ENCODE measurements around the gene MYO5C. TPM values are rescaled to one million over a fixed set of nuclear protein-coding genes. Genes with fewer than 3 reads are reported as not detected.
A peak's percentile ranks its signal among the peaks of the same experiment; 100 is the strongest.

Gene MYO5C
- total RNA-seq, 1 donor from 2014 or later, result 22.9 TPM

DNA sequence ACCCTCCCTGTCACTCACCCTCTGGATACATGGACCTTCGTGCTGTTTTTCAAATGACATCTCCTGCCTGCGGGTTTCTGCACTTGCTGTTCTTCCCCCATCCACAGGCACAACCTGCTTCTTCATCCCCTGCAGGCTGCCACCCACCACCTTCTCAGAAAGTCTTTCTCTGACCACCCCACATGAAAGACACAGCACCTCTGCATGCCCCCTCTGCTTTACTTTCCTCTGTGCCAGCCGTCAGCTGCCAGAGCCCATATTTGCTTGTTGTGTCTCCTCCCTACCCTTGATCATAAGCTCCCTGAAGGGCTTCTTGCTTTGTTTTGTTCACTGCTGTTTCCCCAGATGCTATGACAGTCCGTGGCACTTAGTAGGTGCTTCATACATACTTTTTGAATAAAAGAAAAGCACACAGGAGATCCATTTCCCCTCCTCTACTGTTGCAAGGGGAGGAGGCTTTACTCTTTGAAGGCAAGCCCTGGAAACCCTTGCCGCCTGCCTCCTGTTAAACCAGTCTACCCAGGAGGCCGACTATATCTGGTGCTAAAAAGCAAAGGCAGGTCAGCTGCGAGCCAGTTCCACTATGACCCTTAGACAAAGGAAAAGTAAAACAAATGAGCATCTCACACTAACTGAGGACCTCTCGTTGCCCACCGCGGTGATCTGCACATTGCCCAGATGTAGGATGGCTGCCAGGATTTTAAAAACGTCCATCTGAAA is 31.9 kb downstream of the MYO5C start:
- peak overlapping the region; percentile 95 for H3K27ac Mint-ChIP-seq (ENCODE audit: unreplicated experiment)
- TF ChIP-seq CTCF (IDR thresholded peaks at IDR 0.05; ENCODE audit: unreplicated experiment), result no peak
- H3K36me3 Mint-ChIP-seq (ENCODE audit: low read depth, unreplicated experiment), result peaks cover 24% of the 10 kb centered on the region
- H3K9me3 Mint-ChIP-seq (ENCODE audit: unreplicated experiment), result no peaks in the 10 kb centered on the region
- DNase-seq (ENCODE audit: low spot score), result no peak
- no peak overlapping the region for H3K4me3 Mint-ChIP-seq (ENCODE audit: unreplicated experiment)
- peaks cover 7% of the 10 kb centered on the region for H3K27me3 Mint-ChIP-seq (ENCODE audit: unreplicated experiment)
- H3K4me1 Mint-ChIP-seq (ENCODE audit: unreplicated experiment), result peaks cover 28% of the 10 kb centered on the region

DNA sequence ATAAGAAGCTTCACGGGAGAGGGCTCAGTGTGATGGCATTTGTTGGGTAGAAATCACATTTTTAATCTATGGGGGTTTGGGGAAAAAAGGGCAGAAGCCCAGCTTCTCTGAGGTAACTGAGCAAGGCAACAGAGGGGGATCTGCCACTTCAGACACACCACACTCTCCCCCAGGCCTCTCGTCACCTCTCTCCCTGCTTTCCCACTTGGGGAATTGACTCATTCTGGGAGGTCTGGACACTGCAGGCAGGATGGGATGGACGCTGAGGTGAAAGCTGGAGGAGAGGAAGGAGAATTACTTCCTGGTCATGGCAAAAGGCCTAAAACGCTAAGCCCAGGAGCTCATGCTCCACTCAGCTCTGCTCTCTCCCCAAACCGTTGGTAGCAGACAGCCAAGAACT is 33.2 kb downstream of the MYO5C start:
- peaks cover 28% of the 10 kb centered on the region for H3K4me1 Mint-ChIP-seq (ENCODE audit: unreplicated experiment)
- H3K4me3 Mint-ChIP-seq (ENCODE audit: unreplicated experiment), result peak overlapping the region; percentile 5
- no peak for DNase-seq (ENCODE audit: low spot score)

GRCh38 chr15:52261498-52262242 is 33.9 kb downstream of the MYO5C start:
- DNase-seq (ENCODE audit: low spot score), result peak; percentile 70
- H3K27ac Mint-ChIP-seq (ENCODE audit: unreplicated experiment), result peak overlapping the region; percentile 95
- peaks cover 24% of the 10 kb centered on the region for H3K36me3 Mint-ChIP-seq (ENCODE audit: low read depth, unreplicated experiment)
- TF ChIP-seq CTCF (IDR thresholded peaks at IDR 0.05; ENCODE audit: unreplicated experiment), result no peak
- H3K4me1 Mint-ChIP-seq (ENCODE audit: unreplicated experiment), result peaks cover 28% of the 10 kb centered on the region
- peak overlapping the region; percentile 49 for H3K4me3 Mint-ChIP-seq (ENCODE audit: unreplicated experiment)
- peaks cover 11% of the 10 kb centered on the region for H3K27me3 Mint-ChIP-seq (ENCODE audit: unreplicated experiment)
- no peaks in the 10 kb centered on the region for H3K9me3 Mint-ChIP-seq (ENCODE audit: unreplicated experiment)

More for the DNA sequence above, 33.2 kb downstream of the MYO5C start:
- H3K27ac Mint-ChIP-seq (ENCODE audit: unreplicated experiment), result peak overlapping the region; percentile 95
- no peak for TF ChIP-seq CTCF (IDR thresholded peaks at IDR 0.05; ENCODE audit: unreplicated experiment)
- peaks cover 11% of the 10 kb centered on the region for H3K27me3 Mint-ChIP-seq (ENCODE audit: unreplicated experiment)
- H3K36me3 Mint-ChIP-seq (ENCODE audit: low read depth, unreplicated experiment), result peaks cover 24% of the 10 kb centered on the region
- no peaks in the 10 kb centered on the region for H3K9me3 Mint-ChIP-seq (ENCODE audit: unreplicated experiment)

DNA sequence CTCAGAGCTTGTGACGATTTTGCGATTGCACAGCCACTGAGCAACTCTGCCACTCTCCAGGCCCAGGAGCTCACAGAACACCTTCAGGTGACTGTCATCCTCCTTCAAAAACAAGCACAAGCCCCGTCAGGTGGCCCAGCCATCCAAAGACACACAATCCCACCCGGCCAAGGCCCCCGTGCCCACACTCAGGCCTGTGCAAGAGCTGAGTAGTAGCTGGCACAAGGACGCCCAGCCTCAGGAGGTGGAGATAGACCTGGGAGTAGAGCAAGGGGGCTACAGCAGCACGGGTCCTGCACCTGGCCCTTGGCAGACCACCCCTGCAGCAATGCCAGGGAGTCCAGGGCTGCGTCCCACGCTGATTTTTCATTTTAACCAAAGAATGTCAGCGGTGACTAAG is 34.6 kb downstream of the MYO5C start:
- Mint-ChIP-seq H3K27me3 (ENCODE audit: unreplicated experiment) (peaks cover 7% of the 10 kb centered on the region), H3K4me1 (ENCODE audit: unreplicated experiment) (peaks cover 32% of the 10 kb centered on the region), H3K9me3 (ENCODE audit: unreplicated experiment) (no peaks in the 10 kb centered on the region), H3K27ac (ENCODE audit: unreplicated experiment) (peak overlapping the region; percentile 95), H3K36me3 (ENCODE audit: low read depth, unreplicated experiment) (peaks cover 25% of the 10 kb centered on the region), H3K4me3 (ENCODE audit: unreplicated experiment) (no peak overlapping the region)
- DNase-seq (ENCODE audit: low spot score), result no peak
- no peak for TF ChIP-seq CTCF (IDR thresholded peaks at IDR 0.05; ENCODE audit: unreplicated experiment)

- peaks cover 23% of the 10 kb centered on the region for H3K36me3 Mint-ChIP-seq (ENCODE audit: low read depth, unreplicated experiment)
- no peak overlapping the region for H3K4me3 Mint-ChIP-seq (ENCODE audit: unreplicated experiment)
- H3K27ac Mint-ChIP-seq (ENCODE audit: unreplicated experiment), result no peak overlapping the region
- no peak for TF ChIP-seq CTCF (IDR thresholded peaks at IDR 0.05; ENCODE audit: unreplicated experiment)
- H3K27me3 Mint-ChIP-seq (ENCODE audit: unreplicated experiment), result peaks cover 7% of the 10 kb centered on the region
- no peaks in the 10 kb centered on the region for H3K9me3 Mint-ChIP-seq (ENCODE audit: unreplicated experiment)
- no peak for DNase-seq (ENCODE audit: low spot score)
- peaks cover 43% of the 10 kb centered on the region for H3K4me1 Mint-ChIP-seq (ENCODE audit: unreplicated experiment)
These were observed 36.1 kb downstream of the MYO5C start for GRCh38 chr15:52259503-52259902.
